ENCODE results near the gene LHFPL6. TPM values are rescaled to one million over a fixed set of nuclear protein-coding genes. Genes with fewer than 3 reads are reported as not detected.

The LHFPL6 gene
- total and polyA plus RNA-seq, 2 experiments from 2014 or later = 7.8 to 9.5 TPM

GRCh38 chr13:39369161-39369890, 233.7 kb downstream of the LHFPL6 start:
- Histone ChIP-seq H3K27me3 (ENCODE audit: insufficient read depth) (no peaks in the 10 kb centered on the region), H3K4me1 (ENCODE audit: insufficient read depth) (peaks cover 5% of the 10 kb centered on the region; the same call in 1 of the 2 replicates), H2AFZ (no peak overlapping the region), H4K20me1 (replicated peaks; ENCODE audit: insufficient read depth) (no peaks in the 10 kb centered on the region), H3K79me2 (replicated peaks; ENCODE audit: insufficient read depth) (no peaks in the 10 kb centered on the region), H3K27ac (ENCODE audit: low read depth) (no peak overlapping the region), H3F3A (replicated peaks; ENCODE audit: low read depth) (no peaks in the 10 kb centered on the region), H3K36me3 (ENCODE audit: insufficient read depth) (no peaks in the 10 kb centered on the region), H3K4me2 (no peak overlapping the region), H3K4me3 (no peak overlapping the region), H3K9me2 (ENCODE audit: insufficient read depth) (no peaks in the 10 kb centered on the region)
- Mint-ChIP-seq H3K36me3 (ENCODE audit: low read depth) (no peaks in the 10 kb centered on the region), H3K4me3 (no peak overlapping the region), H3K27me3 (ENCODE audit: insufficient read depth, low read depth, poor library complexity) (peaks cover 3% of the 10 kb centered on the region), H3K9me3 (peaks cover 3% of the 10 kb centered on the region; the same call in 1 of the 3 replicates), H3K4me1 (peaks cover 12% of the 10 kb centered on the region), H3K27ac (no peak overlapping the region)
- ATAC-seq (no peak), DNase-seq (ENCODE audit: low spot score) (no peak)
- TF ChIP-seq POLR2AphosphoS5 (IDR thresholded peaks at IDR 0.05; ENCODE audit: low read depth) (no peak), CTCF (conservative IDR thresholded peaks at IDR 0.05; ENCODE audit: low read depth in 2 of 2) (no peak), ZNF331 (CRISPR knock-in tag; IDR thresholded peaks at IDR 0.05; ENCODE audit: low read depth) (no peak), EZH2 (IDR thresholded peaks at IDR 0.05; ENCODE audit: low read depth, unreplicated experiment) (no peak), ETS1 (IDR thresholded peaks at IDR 0.05) (no peak), CREB1 (CRISPR knock-in tag; IDR thresholded peaks at IDR 0.05; ENCODE audit: low read depth) (no peak), EZH2phosphoT487 (IDR thresholded peaks at IDR 0.05; ENCODE audit: unreplicated experiment) (no peak), JUNB (IDR thresholded peaks at IDR 0.05; ENCODE audit: unreplicated experiment) (no peak), ZNF114 (CRISPR knock-in tag; IDR thresholded peaks at IDR 0.05) (no peak), NANOG (IDR thresholded peaks at IDR 0.05; ENCODE audit: borderline replicate concordance) (no peak), STAT1 (IDR thresholded peaks at IDR 0.05; ENCODE audit: unreplicated experiment) (no peak), ZNF462 (CRISPR knock-in tag; IDR thresholded peaks at IDR 0.05) (no peak)
- TF ChIP-seq, protein P1, sequence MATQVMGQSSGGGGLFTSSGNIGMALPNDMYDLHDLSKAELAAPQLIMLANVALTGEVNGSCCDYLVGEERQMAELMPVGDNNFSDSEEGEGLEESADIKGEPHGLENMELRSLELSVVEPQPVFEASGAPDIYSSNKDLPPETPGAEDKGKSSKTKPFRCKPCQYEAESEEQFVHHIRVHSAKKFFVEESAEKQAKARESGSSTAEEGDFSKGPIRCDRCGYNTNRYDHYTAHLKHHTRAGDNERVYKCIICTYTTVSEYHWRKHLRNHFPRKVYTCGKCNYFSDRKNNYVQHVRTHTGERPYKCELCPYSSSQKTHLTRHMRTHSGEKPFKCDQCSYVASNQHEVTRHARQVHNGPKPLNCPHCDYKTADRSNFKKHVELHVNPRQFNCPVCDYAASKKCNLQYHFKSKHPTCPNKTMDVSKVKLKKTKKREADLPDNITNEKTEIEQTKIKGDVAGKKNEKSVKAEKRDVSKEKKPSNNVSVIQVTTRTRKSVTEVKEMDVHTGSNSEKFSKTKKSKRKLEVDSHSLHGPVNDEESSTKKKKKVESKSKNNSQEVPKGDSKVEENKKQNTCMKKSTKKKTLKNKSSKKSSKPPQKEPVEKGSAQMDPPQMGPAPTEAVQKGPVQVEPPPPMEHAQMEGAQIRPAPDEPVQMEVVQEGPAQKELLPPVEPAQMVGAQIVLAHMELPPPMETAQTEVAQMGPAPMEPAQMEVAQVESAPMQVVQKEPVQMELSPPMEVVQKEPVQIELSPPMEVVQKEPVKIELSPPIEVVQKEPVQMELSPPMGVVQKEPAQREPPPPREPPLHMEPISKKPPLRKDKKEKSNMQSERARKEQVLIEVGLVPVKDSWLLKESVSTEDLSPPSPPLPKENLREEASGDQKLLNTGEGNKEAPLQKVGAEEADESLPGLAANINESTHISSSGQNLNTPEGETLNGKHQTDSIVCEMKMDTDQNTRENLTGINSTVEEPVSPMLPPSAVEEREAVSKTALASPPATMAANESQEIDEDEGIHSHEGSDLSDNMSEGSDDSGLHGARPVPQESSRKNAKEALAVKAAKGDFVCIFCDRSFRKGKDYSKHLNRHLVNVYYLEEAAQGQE (IDR thresholded peaks at IDR 0.05; ENCODE audit: unreplicated experiment) = no peak

All from GM23338 (cell line).